GM12891 (cell line): Measurements from ENCODE around the gene HCK.

Experiments used
- PAX5 ChIP-seq: IDR thresholded peaks from 2 replicates; pipeline ENCODE4 v1.6.1; 2011; ENCODE audit warnings: low read length, moderate library complexity, mild to moderate bottlenecking; ENCODE audit not compliant: insufficient read depth, severe bottlenecking
- POLR2A ChIP-seq: IDR thresholded peaks from 2 replicates; pipeline ENCODE4 v1.6.1; 2011; ENCODE audit warnings: low read depth, low read length, control low read depth
- POLR2AphosphoS5 ChIP-seq: IDR thresholded peaks from 2 replicates; pipeline ENCODE4 v1.6.1; 2011; ENCODE audit warnings: low read depth, low read length, control low read depth
- POU2F2 ChIP-seq: IDR thresholded peaks from 2 replicates; pipeline ENCODE4 v1.6.1; 2011; ENCODE audit warnings: low read depth, mild to moderate bottlenecking, control low read depth, low read length, moderate library complexity
- SPI1 ChIP-seq: IDR thresholded peaks from 2 replicates; pipeline ENCODE4 v1.6.1; 2011; ENCODE audit warnings: low read depth, low read length, control low read depth
- TAF1 ChIP-seq: IDR thresholded peaks from 2 replicates; pipeline ENCODE4 v1.6.1; 2011; ENCODE audit warnings: low read depth, low read length, control low read depth

- no peak for TF ChIP-seq POLR2AphosphoS5
- no peak for TF ChIP-seq PAX5
- TF ChIP-seq POLR2A = no peak
- TF ChIP-seq TAF1 = no peak
- no peak for TF ChIP-seq SPI1
- no peak for TF ChIP-seq POU2F2
Observed at GRCh38 chr20:32130965-32131364, 78.9 kb downstream of the HCK start.
